HG03432 (cell line): ENCODE results near the gene LIN37.

Source experiments
- ATAC-seq: cut with Tn5 transposase; IDR thresholded peaks from one replicate; pipeline ENCODE4 v1.9.1; 2021; ENCODE audit warnings: mild to moderate bottlenecking, moderate library complexity; ENCODE audit not compliant: unreplicated experiment

Gene LIN37

GRCh38 chr19:35734273-35734672 is 14.1 kb upstream of the LIN37 start:
- ATAC-seq = no peak

DNA sequence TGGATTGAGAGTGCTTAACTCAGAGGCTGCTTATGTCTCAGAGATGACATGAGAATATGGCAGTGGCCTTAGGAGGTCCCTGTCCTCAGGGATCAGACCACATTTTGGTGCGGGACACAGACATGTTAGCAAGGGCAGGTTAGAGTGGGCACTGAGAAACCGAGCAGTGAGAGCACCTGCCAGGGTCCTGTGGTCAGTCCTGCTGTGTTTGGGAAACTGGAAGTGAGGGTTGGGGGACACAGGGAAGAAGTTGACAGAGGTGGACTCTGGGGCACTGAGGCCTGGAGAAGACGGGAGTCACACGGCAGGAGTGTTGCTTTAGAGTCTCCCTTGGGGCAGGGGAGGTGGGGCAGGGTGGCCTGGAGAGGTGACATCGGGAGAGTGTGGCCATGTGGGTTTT is 13.5 kb upstream of the LIN37 start:
- ATAC-seq = no peak

- no peak for ATAC-seq
Observed at GRCh38 chr19:35736913-35737886, 11.2 kb upstream of the LIN37 start.

- no peak for ATAC-seq
Observed at GRCh38 chr19:35738021-35738886, 10.1 kb upstream of the LIN37 start.

DNA sequence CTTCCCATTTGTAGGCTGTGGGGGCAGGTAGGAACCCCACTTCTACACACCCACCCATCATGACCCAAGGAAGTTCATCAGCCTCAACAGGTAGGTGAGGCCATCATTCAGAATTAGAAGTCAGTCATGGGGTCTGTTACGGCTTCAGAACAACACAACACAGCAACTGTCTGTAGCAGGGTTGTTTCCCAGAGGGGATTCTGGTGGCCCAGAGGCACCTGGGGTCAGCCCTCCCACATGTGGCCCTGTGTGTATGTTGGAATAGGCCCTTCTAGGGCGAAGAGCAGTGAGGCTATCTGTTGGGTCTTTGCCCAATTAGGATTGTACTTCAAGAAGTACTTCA is 9.5 kb upstream of the LIN37 start:
- no peak for ATAC-seq

GRCh38 chr19:35739275-35740107 is 8.9 kb upstream of the LIN37 start:
- no peak for ATAC-seq

DNA sequence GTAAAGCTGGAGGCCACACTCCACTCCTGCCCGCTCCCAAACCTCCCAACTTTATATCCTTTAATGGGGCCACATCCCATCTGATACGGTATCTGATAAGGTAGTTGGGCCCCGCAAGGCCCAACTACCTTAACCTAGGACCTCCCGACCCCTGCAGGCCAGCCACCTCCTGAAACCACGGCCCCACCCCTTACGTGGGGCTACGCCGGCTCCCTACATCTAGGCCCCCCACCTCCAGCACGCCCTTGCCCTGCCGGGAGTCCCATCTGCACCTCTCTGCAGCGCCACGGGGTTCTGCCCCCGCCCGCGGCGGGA is 8.3 kb upstream of the LIN37 start:
- peak; percentile 11 for ATAC-seq

- peak; percentile 59 for ATAC-seq
Observed at GRCh38 chr19:35740423-35741202, 7.8 kb upstream of the LIN37 start.

DNA sequence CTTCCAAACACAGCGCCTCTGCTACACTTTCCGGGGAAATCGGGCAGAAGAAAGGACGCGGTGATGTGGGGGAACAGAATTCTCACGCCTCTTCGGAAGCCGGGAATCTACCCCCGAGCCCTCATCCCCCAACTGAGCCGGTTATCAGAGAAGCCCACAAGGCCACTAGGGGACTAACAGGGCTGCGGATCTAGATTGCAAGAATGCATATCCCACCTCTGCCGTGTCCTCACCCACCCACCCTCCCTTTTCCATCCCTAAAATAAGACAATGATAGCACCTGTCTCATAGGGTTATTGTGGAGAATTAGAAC is 7.2 kb upstream of the LIN37 start:
- no peak for ATAC-seq

GRCh38 chr19:35742121-35742724 is 6.2 kb upstream of the LIN37 start, which contains the start of gene IGFLR1:
IGFLR1 (minus strand) TSS chr19:35742452; CDS start chr19:35741180, 1,272 bp downstream.
- no peak for ATAC-seq

DNA sequence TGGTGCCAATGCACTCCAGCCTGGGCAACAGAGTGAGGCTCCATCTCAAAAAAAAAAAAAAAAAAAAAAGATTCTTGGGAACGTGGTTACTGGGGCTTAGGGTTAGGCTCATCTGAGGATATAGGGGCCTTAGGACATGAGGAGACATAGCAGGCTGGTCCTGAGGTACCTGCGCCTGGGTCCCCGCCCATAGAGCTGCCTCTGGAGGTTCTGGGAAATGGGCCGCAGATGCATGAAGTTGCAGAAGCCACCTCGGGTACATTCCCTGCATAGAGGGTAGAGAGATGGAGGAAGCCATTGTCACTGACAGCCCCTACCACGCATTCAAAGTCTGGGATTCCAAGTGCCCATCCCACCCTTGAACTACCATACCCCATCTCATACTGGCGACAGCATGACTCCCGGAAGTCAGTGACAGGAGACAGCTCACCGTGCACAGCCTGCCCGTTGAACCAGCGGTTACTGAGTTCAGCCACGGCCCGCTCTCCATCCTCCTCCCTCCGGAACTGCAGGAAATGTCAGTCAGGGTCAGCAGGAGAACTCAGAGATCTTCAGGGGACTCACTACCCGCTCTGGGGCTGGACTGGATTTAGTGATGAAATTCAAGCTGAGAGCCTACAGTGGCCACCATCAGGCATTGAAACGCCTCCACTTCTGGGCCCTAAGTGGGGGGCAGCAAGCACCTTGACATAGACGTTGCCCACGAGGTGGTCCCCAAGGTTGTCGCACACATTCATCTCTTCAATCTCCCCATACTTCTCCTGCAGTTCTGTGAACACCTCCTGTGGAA is 4.5 kb upstream of the LIN37 start:
- no peak for ATAC-seq

- peak; percentile 40 for ATAC-seq
Observed at GRCh38 chr19:35744430-35745327, 3.7 kb upstream of the LIN37 start.

GRCh38 chr19:35745328-35746086 is 2.9 kb upstream of the LIN37 start, which contains the start of the genes PSENEN and U2AF1L4:
PSENEN (plus strand) TSS chr19:35745651; CDS start chr19:35745931, 280 bp downstream.
U2AF1L4 (minus strand) TSS chr19:35745418; CDS start chr19:35745391, 27 bp downstream.
- ATAC-seq = peak; percentile 46

DNA sequence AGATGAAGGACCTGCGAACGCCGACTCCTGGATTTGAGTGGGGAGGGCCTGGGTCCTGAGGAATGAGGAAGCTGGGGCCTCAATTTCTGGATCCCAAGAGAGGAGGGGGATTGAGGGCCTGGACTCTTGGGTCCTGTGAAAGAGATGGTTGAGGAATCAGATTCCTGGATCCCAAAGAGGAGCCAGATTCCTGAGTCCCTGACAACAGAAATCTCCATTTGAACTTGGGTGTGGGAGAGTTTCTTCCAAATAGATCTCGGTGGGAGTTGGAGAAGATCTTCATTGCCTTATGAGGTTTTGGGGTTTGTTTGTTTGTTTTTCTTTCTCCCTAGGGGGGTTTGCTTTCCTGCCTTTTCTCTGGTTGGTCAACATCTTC is 2.3 kb upstream of the LIN37 start:
- ATAC-seq = no peak

DNA sequence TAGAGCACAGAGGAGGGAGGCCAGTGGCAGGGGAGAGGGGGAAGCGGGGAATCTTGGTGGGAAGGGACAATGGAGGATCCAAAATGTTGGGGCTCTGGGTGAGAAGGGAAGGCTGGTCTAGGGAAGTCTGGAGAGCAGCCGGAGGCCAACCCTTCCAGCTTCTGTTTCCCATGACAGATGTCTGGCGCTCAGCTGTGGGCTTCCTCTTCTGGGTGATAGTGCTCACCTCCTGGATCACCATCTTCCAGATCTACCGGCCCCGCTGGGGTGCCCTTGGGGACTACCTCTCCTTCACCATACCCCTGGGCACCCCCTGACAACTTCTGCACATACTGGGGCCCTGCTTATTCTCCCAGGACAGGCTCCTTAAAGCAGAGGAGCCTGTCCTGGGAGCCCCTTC is 1.8 kb upstream of the LIN37 start:
- ATAC-seq = no peak

DNA sequence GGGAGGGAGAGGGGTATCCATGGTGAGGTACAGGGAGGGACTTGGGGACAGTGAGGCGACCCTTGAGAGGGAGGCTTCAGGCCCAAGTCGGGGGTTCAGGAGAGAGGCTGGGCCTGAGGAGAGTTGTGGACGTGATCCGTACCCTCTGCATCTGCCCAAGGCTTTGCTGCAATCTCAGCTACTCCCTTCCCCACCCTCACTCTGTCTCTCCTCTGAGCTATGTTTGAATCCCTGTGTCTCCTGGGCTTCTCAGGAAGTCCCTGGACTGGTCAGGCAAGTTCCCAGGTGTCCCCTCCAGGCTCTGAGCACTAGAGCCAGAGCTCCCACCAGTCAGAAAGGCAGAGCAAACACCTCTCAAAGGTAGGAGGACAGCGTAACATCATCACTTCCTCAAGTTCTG is 1.8 kb downstream of the LIN37 start:
- ATAC-seq = no peak
